HL-60 (cell line): Measurements from ENCODE around the gene ASB10.

Source experiments
- DNase-seq, 2 experiments: peaks; one replicate each; pipeline ENCODE4 v3.0.0-alpha.2; 2010 to 2020; ENCODE audit warnings: low read depth in 1 of 2, low spot score in 1 of 2
- H3K27ac ChIP-seq: fragments of 250-450 bp; sonication (Bioruptor Pico); replicated peaks from 2 replicates; pipeline ENCODE4 v1.5.1; 2020; ENCODE audit warnings: mild to moderate bottlenecking, moderate library complexity
- H3K27me3 ChIP-seq: fragments of 250-450 bp; sonication (Bioruptor Pico); 2 replicates; pipeline ENCODE4 v1.5.1; 2021; ENCODE audit warnings: mild to moderate bottlenecking, moderate library complexity; ENCODE audit not compliant: insufficient read depth, poor library complexity, severe bottlenecking
- H3K4me3 ChIP-seq: replicated peaks from 2 replicates; pipeline ENCODE4 v1.5.1; 2011; ENCODE audit warnings: mild to moderate bottlenecking, control low read depth, low read length; ENCODE audit not compliant: insufficient read depth
- GABPA ChIP-seq: IDR thresholded peaks from 2 replicates; pipeline ENCODE4 v1.6.1; 2012; ENCODE audit warnings: low read depth
- POLR2AphosphoS5 ChIP-seq: IDR thresholded peaks from 2 replicates; pipeline ENCODE4 v1.6.1; 2012; ENCODE audit warnings: low read depth
- SPI1 ChIP-seq: IDR thresholded peaks from 2 replicates; pipeline ENCODE4 v1.6.1; 2012; ENCODE audit warnings: low read depth, mild to moderate bottlenecking, borderline replicate concordance
- TF ChIP-seq, protein P1 (sequence below): IDR thresholded peaks from 2 replicates; pipeline ENCODE4 v1.6.1; 2012; ENCODE audit warnings: low read depth; ENCODE audit not compliant: insufficient replicate concordance
- TF ChIP-seq, protein P2 (sequence below): IDR thresholded peaks from one replicate; pipeline ENCODE4 v1.5.1; 2011; ENCODE audit warnings: low read length, control low read depth, inconsistent platforms; ENCODE audit not compliant: insufficient read depth

ASB10 gene

DNA sequence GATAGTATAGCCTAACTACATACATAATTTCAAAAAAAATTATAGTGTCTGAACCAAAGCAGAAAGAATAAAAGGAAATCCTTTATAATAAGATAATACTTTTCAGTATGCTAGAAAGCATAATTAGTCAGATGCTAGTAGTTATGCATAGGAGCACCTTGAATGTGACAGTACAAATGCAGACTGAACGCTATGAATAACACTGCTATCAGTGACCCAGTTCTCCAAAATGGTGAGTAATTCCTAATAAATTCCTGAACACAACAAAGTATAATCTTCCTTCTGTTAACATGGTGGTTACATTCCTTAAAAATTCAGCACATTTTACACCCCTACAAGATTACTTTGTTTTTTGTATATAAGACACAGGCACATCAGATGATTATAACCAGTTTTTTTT is 44.0 kb upstream of the ASB10 start:
- no peak for DNase-seq
- no peak overlapping the region for H3K27ac ChIP-seq
- TF ChIP-seq GABPA (no peak), SPI1 (no peak), POLR2AphosphoS5 (no peak)
- TF ChIP-seq, protein P1, sequence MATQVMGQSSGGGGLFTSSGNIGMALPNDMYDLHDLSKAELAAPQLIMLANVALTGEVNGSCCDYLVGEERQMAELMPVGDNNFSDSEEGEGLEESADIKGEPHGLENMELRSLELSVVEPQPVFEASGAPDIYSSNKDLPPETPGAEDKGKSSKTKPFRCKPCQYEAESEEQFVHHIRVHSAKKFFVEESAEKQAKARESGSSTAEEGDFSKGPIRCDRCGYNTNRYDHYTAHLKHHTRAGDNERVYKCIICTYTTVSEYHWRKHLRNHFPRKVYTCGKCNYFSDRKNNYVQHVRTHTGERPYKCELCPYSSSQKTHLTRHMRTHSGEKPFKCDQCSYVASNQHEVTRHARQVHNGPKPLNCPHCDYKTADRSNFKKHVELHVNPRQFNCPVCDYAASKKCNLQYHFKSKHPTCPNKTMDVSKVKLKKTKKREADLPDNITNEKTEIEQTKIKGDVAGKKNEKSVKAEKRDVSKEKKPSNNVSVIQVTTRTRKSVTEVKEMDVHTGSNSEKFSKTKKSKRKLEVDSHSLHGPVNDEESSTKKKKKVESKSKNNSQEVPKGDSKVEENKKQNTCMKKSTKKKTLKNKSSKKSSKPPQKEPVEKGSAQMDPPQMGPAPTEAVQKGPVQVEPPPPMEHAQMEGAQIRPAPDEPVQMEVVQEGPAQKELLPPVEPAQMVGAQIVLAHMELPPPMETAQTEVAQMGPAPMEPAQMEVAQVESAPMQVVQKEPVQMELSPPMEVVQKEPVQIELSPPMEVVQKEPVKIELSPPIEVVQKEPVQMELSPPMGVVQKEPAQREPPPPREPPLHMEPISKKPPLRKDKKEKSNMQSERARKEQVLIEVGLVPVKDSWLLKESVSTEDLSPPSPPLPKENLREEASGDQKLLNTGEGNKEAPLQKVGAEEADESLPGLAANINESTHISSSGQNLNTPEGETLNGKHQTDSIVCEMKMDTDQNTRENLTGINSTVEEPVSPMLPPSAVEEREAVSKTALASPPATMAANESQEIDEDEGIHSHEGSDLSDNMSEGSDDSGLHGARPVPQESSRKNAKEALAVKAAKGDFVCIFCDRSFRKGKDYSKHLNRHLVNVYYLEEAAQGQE = no peak
- TF ChIP-seq, protein P2, sequence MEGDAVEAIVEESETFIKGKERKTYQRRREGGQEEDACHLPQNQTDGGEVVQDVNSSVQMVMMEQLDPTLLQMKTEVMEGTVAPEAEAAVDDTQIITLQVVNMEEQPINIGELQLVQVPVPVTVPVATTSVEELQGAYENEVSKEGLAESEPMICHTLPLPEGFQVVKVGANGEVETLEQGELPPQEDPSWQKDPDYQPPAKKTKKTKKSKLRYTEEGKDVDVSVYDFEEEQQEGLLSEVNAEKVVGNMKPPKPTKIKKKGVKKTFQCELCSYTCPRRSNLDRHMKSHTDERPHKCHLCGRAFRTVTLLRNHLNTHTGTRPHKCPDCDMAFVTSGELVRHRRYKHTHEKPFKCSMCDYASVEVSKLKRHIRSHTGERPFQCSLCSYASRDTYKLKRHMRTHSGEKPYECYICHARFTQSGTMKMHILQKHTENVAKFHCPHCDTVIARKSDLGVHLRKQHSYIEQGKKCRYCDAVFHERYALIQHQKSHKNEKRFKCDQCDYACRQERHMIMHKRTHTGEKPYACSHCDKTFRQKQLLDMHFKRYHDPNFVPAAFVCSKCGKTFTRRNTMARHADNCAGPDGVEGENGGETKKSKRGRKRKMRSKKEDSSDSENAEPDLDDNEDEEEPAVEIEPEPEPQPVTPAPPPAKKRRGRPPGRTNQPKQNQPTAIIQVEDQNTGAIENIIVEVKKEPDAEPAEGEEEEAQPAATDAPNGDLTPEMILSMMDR = no peak
- no peaks in the 10 kb centered on the region for H3K27me3 ChIP-seq
- H3K4me3 ChIP-seq = no peak overlapping the region

DNA sequence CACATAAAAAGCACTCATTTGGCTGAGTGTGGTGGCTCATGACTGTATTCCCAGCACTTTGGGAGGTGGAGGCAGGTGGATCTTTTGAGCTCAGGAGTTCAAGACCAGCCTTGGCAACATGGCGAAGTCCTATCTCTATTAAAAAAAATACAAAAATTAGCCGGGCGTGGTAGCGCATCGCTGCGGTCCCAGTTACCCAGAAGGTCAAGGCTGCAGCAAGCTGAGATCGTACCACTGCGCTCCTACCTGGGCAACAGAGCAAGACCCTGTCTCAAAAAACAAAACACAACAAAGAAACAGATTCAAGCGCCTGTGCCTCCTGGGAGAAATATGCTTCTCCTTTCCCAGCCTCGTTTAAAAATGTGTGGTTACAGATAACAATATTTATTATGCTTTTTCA is 42.2 kb upstream of the ASB10 start:
- TF ChIP-seq GABPA = no peak
- no peak for TF ChIP-seq POLR2AphosphoS5
- TF ChIP-seq SPI1 = no peak
- TF ChIP-seq, protein P2 = no peak
- TF ChIP-seq, protein P1 = no peak
- Histone ChIP-seq H3K4me3 (no peak overlapping the region), H3K27ac (no peak overlapping the region), H3K27me3 (no peaks in the 10 kb centered on the region)
- no peak for DNase-seq

DNA sequence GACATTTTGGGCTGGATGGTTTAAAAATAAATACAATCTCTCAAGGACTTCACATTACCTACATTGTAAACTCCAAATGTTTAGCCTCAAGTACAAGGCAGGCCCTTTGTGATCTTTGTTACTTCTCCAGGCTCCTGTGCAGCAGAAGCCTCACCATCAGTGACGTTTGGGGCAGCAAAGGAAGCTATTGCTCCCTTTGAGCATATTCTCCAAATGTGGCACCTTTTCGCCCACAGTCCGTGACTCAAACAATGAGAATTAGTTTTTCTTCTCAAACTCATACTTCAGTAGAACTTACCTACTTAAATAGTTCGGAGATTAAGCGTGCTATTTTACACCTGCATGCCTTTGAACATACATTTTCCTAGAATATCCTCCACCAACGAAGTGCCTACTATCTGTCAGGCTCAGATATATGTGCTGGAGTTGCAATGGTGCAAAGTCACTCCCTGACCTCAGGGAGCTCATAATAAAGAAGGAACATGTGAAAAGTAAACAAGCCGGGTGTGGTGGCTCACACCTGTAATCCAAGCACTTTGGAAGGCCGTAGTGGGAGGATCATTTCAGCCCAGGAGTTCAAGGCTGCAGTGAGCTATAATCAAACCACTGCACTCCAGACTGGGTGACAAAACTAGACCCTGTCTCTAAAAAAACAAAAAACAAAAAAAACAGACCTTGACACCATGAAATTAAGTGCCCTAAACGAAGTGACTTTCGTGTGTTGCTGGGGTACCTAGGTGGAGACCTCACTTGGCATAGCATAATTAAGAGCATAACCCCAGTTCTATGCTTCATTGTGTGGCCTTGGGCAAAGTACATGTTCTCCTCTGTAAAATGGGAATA is 41.2 kb upstream of the ASB10 start:
- TF ChIP-seq SPI1 (no peak), POLR2AphosphoS5 (no peak), GABPA (no peak)
- TF ChIP-seq, protein P2 = no peak
- TF ChIP-seq, protein P1 = no peak
- Histone ChIP-seq H3K27me3 (no peaks in the 10 kb centered on the region), H3K4me3 (peak overlapping the region; percentile 86), H3K27ac (no peak overlapping the region; the same call in 1 of the 2 replicates)
- DNase-seq = no peak
